ENCODE results near the gene ZNRF4. TPM values are rescaled to one million over a fixed set of nuclear protein-coding genes. Genes with fewer than 3 reads are reported as not detected.
"Not testable (repeated sequence)": the region's sequence is repeated elsewhere in the genome, so short reads cannot be mapped to it uniquely, and the experiment has no call there.

Gene ZNRF4
- total RNA-seq (not detected), polyA plus RNA-seq (not detected)
- long read RNA-seq, donor 1 = 0 reads
- long read RNA-seq, donor 2 = 0 reads

GRCh38 chr19:5455367-5456129, at the start of gene ZNRF4:
TSS of gene ZNRF4 (plus strand) at chr19:5455417. CDS start at chr19:5455492, 75 bp downstream.
- no peak within 1 kb of the TSS for H3K27ac ChIP-seq
- DNase-seq = no peak
- no peaks in the 10 kb centered on the region for H3K4me1 ChIP-seq
- WGBS, 3 donors = 84 to 89% (median 88%) methylated on average over 61 to 62 of the region's 62 CpGs
- peaks cover 0 to 12% (median 0%) of the 10 kb centered on the region in 3 donors for H3K27me3 ChIP-seq (ENCODE audit: insufficient read depth in 3 of 3, low read length in 2 of 3)
- intact Hi-C loops (cut with DNase I) = no loop called here
- no peak for ATAC-seq
- TF ChIP-seq CTCF (IDR thresholded peaks at IDR 0.05) = no peak
- no peak within 1 kb of the TSS for H3K4me3 ChIP-seq
- H3K36me3 ChIP-seq (ENCODE audit: insufficient read depth in 1 of 2, low read depth in 1 of 2) = no peaks in the 10 kb centered on the region
- H3K9me3 ChIP-seq = no peaks in the 10 kb centered on the region

- H3K4me1 ChIP-seq; H3K36me3 ChIP-seq (ENCODE audit: insufficient read depth in 1 of 2, low read depth in 1 of 2); intact Hi-C loops (cut with DNase I); H3K9me3 ChIP-seq; ATAC-seq; H3K27ac ChIP-seq; H3K27me3 ChIP-seq (ENCODE audit: insufficient read depth in 3 of 3, low read length in 2 of 3); H3K4me3 ChIP-seq; DNase-seq: not testable (repeated sequence)
- 84 to 89% (median 85%) methylated on average over 6 of the region's 6 CpGs for WGBS, 3 donors
These were observed 49.0 kb upstream of the ZNRF4 start for GRCh38 chr19:5406198-5406597.

- ATAC-seq = no peak
- no peaks in the 10 kb centered on the region for H3K4me1 ChIP-seq
These were observed 48.4 kb upstream of the ZNRF4 start for GRCh38 chr19:5406816-5407215.

GRCh38 chr19:5407356-5407755, 47.9 kb upstream of the ZNRF4 start:
- WGBS, 3 donors = 25 to 31% (median 31%) methylated on average over 4 of the region's 4 CpGs
- no peaks in the 10 kb centered on the region for H3K36me3 ChIP-seq (ENCODE audit: insufficient read depth in 1 of 2, low read depth in 1 of 2)
- no peak for TF ChIP-seq CTCF (IDR thresholded peaks at IDR 0.05)
- no peak overlapping the region for H3K27ac ChIP-seq
- H3K9me3 ChIP-seq = no peaks in the 10 kb centered on the region
- intact Hi-C loops (cut with DNase I) = no loop called here
- no peaks in the 10 kb centered on the region for H3K4me1 ChIP-seq
- ATAC-seq (no peak), DNase-seq (no peak)
- H3K27me3 ChIP-seq (ENCODE audit: insufficient read depth in 3 of 3, low read length in 2 of 3) = peaks cover 0 to 7% (median 5%) of the 10 kb centered on the region in 3 donors
- H3K4me3 ChIP-seq = no peak overlapping the region

More at GRCh38 chr19:5406816-5407215, 48.4 kb upstream of the ZNRF4 start:
- Histone ChIP-seq H3K27me3 (ENCODE audit: insufficient read depth in 3 of 3, low read length in 2 of 3) (peaks cover 0 to 5% (median 5%) of the 10 kb centered on the region in 3 donors), H3K36me3 (ENCODE audit: insufficient read depth in 1 of 2, low read depth in 1 of 2) (no peaks in the 10 kb centered on the region), H3K9me3 (no peaks in the 10 kb centered on the region), H3K4me3 (no peak overlapping the region), H3K27ac (no peak overlapping the region)
- no peak for TF ChIP-seq CTCF (IDR thresholded peaks at IDR 0.05)
- intact Hi-C loops (cut with DNase I) = no loop called here
- no peak for DNase-seq
- 50 to 53% (median 51%) methylated on average over 7 of the region's 7 CpGs for WGBS, 3 donors

- 39 to 46% (median 40%) methylated on average over 29 of the region's 29 CpGs for WGBS, 3 donors
- no peak for TF ChIP-seq CTCF (IDR thresholded peaks at IDR 0.05)
- no peaks in the 10 kb centered on the region for H3K4me1 ChIP-seq
- H3K9me3 ChIP-seq = no peaks in the 10 kb centered on the region
- intact Hi-C loops (cut with DNase I) = no loop called here
- DNase-seq (no peak), ATAC-seq (no peak)
- peaks cover 0 to 16% (median 5%) of the 10 kb centered on the region in 3 donors for H3K27me3 ChIP-seq (ENCODE audit: insufficient read depth in 3 of 3, low read length in 2 of 3)
- no peak overlapping the region for H3K27ac ChIP-seq
- H3K4me3 ChIP-seq = no peak overlapping the region
- no peaks in the 10 kb centered on the region for H3K36me3 ChIP-seq (ENCODE audit: insufficient read depth in 1 of 2, low read depth in 1 of 2)
These were observed 37.5 kb upstream of the ZNRF4 start for GRCh38 chr19:5417495-5418436.
